Tibial nerve (tissue), 4 donors: ENCODE measurements around the gene TMEM237. TPM values are rescaled to one million over a fixed set of nuclear protein-coding genes. Genes with fewer than 3 reads are reported as not detected.

Source experiments
- DNase-seq, 2 donors: peaks; one replicate each; pipeline ENCODE4 v3.0.0-alpha.2; 2019; ENCODE audit warnings: low spot score in 2 of 2
- H3K27ac ChIP-seq, 4 donors: fragments of 200-600 bp; sonication (generic) in 3 of 4; one replicate each; pipeline ENCODE4 v1.5.1; 2017 to 2019; ENCODE audit warnings: mild to moderate bottlenecking in 1 of 4
- H3K27me3 ChIP-seq, 2 donors: fragments of 200-600 bp; sonication (generic) in 1 of 2; one replicate each; pipeline versions ENCODE4 v1.5.1 to v1.6.0; 2017 to 2019
- H3K36me3 ChIP-seq, 3 donors: fragments of 200-600 bp; sonication (generic); one replicate each; pipeline ENCODE4 v1.5.1; 2018 to 2019
- H3K4me1 ChIP-seq, 4 donors: fragments of 200-600 bp; sonication (generic) in 3 of 4; one replicate each; pipeline ENCODE4 v1.5.1; 2017 to 2019
- H3K4me3 ChIP-seq, 4 donors: fragments of 200-600 bp; sonication (generic) in 3 of 4; one replicate each; pipeline ENCODE4 v1.5.1; 2017 to 2019; ENCODE audit warnings: mild to moderate bottlenecking in 1 of 4, moderate library complexity in 1 of 4
- H3K9me3 ChIP-seq, 4 donors: fragments of 200-600 bp; sonication (generic) in 3 of 4; one replicate each; pipeline ENCODE4 v1.5.1; 2017 to 2019
- CTCF ChIP-seq, 5 experiments: fragments of 200-600 bp in 3 of 5; fragments of 450-650 bp in 2 of 5; sonication (generic) in 3 of 5; IDR thresholded peaks; one replicate each; pipeline ENCODE4 v1.5.1; 2016 to 2019; ENCODE audit warnings: antibody characterized with exemption in 5 of 5, mild to moderate bottlenecking in 3 of 5, moderate library complexity in 2 of 5
- EP300 ChIP-seq, 2 donors: sonication (generic); formaldehyde crosslinking; IDR thresholded peaks; one replicate each; pipeline ENCODE4 v1.6.1; 2017; ENCODE audit warnings: antibody characterized with exemption in 2 of 2, mild to moderate bottlenecking in 1 of 2
- POLR2A ChIP-seq, 2 donors: fragments of 450-650 bp; IDR thresholded peaks; one replicate each; pipeline ENCODE4 v1.6.1; 2017; ENCODE audit warnings: antibody characterized with exemption in 2 of 2, mild to moderate bottlenecking in 2 of 2, moderate library complexity in 2 of 2
- WGBS, 2 donors: methylation state at CpG; one replicate each; pipeline ENCODE4 v1.1.5; 2018; 5-methylcytosine and 5-hydroxymethylcytosine counted together
- total RNA-seq, 4 donors: library from RNA; depleted of rRNA; stranded (reverse); fragments of >200 nt; gene quantifications; one replicate each; pipeline ENCODE4 v1.1.0, GENCODE V29; 2016

TMEM237 gene
- total RNA-seq, 4 donors from 2014 or later, result 7.2 to 32.1 (median 21.1) TPM

GRCh38 chr2:201618744-201619662 lies 24.3 kb downstream of the TMEM237 start:
- H3K4me3 ChIP-seq, result peak overlapping the region in 1 of 4 donors; percentile 19
- no peak overlapping the region for H3K27ac ChIP-seq
- peaks cover 0 to 6% (median 0%) of the 10 kb centered on the region in 4 donors for H3K4me1 ChIP-seq

GRCh38 chr2:201608021-201608420 lies 35.3 kb downstream of the TMEM237 start:
- DNase-seq, result no peak
- TF ChIP-seq EP300 (IDR thresholded peaks at IDR 0.05) (no peak), CTCF (IDR thresholded peaks at IDR 0.05) (no peak), POLR2A (IDR thresholded peaks at IDR 0.05) (no peak)
- Histone ChIP-seq H3K36me3 (no peaks in the 10 kb centered on the region), H3K4me3 (no peak overlapping the region), H3K9me3 (peaks cover 0 to 13% (median 0%) of the 10 kb centered on the region in 4 donors), H3K27ac (no peak overlapping the region), H3K4me1 (no peaks in the 10 kb centered on the region), H3K27me3 (no peaks in the 10 kb centered on the region)
- WGBS, 2 donors, result 38 to 58% methylated on average over 1 of the region's 1 CpG

More at GRCh38 chr2:201618744-201619662, 24.3 kb downstream of the TMEM237 start:
- Histone ChIP-seq H3K9me3 (no peaks in the 10 kb centered on the region), H3K27me3 (no peaks in the 10 kb centered on the region), H3K36me3 (peaks cover 0 to 19% (median 0%) of the 10 kb centered on the region in 3 donors)
- peak; percentile 39 to 46 for DNase-seq
- TF ChIP-seq CTCF (IDR thresholded peaks at IDR 0.05) (peak in 3 of 5 experiments; percentile 22 to 40 (median 27)), EP300 (IDR thresholded peaks at IDR 0.05) (peak in 1 of 2 donors; percentile 8), POLR2A (IDR thresholded peaks at IDR 0.05) (no peak)
- 45 to 53% methylated on average over 39 of the region's 39 CpGs for WGBS, 2 donors

GRCh38 chr2:201607568-201607967 lies 35.7 kb downstream of the TMEM237 start:
- WGBS, 2 donors, result 79 to 80% methylated on average over 2 of the region's 2 CpGs
- no peak for DNase-seq
- Histone ChIP-seq H3K36me3 (no peaks in the 10 kb centered on the region), H3K9me3 (peaks cover 0 to 9% (median 0%) of the 10 kb centered on the region in 4 donors), H3K27ac (no peak overlapping the region), H3K4me3 (no peak overlapping the region), H3K4me1 (no peaks in the 10 kb centered on the region), H3K27me3 (no peaks in the 10 kb centered on the region)
- TF ChIP-seq POLR2A (IDR thresholded peaks at IDR 0.05), result no peak
- no peak for TF ChIP-seq EP300 (IDR thresholded peaks at IDR 0.05)

GRCh38 chr2:201600906-201601305 lies 42.4 kb downstream of the TMEM237 start:
- TF ChIP-seq CTCF (IDR thresholded peaks at IDR 0.05) (no peak), EP300 (IDR thresholded peaks at IDR 0.05) (no peak)
- peaks cover 0 to 13% (median 0%) of the 10 kb centered on the region in 4 donors for H3K9me3 ChIP-seq
- H3K27ac ChIP-seq, result no peak overlapping the region
- WGBS, 2 donors, result 91% methylated on average over 3 of the region's 3 CpGs
- H3K4me3 ChIP-seq, result no peak overlapping the region
- DNase-seq, result no peak
- no peaks in the 10 kb centered on the region for H3K36me3 ChIP-seq
- no peaks in the 10 kb centered on the region for H3K4me1 ChIP-seq
- no peaks in the 10 kb centered on the region for H3K27me3 ChIP-seq

- no peak for DNase-seq
- no peaks in the 10 kb centered on the region for H3K36me3 ChIP-seq
- 58 to 73% methylated on average over 8 of the region's 8 CpGs for WGBS, 2 donors
- no peak overlapping the region for H3K4me3 ChIP-seq
- peaks cover 0 to 13% (median 0%) of the 10 kb centered on the region in 4 donors for H3K9me3 ChIP-seq
- TF ChIP-seq EP300 (IDR thresholded peaks at IDR 0.05) (no peak), POLR2A (IDR thresholded peaks at IDR 0.05) (no peak), CTCF (IDR thresholded peaks at IDR 0.05) (no peak)
- H3K27me3 ChIP-seq, result no peaks in the 10 kb centered on the region
- H3K27ac ChIP-seq, result no peak overlapping the region
- H3K4me1 ChIP-seq, result no peaks in the 10 kb centered on the region
Observed at GRCh38 chr2:201597397-201597796, 45.9 kb downstream of the TMEM237 start.
